SK-N-MC (cell line): ENCODE measurements around the gene RTN4RL1.
"Not testable (repeated sequence)": the region's sequence is repeated elsewhere in the genome, so short reads cannot be mapped to it uniquely, and the experiment has no call there.

ENCODE experiments used
- DNase-seq: peaks from one replicate; pipeline ENCODE4 v3.0.0-alpha.2; 2011; ENCODE audit warnings: low read depth, low spot score
- H3K27ac ChIP-seq: fragments of 200-600 bp; sonication (generic); 2 replicates; pipeline ENCODE4 v1.5.1; 2016; ENCODE audit warnings: mixed run types
- H3K36me3 ChIP-seq: fragments of 200-600 bp; sonication (generic); 2 replicates; pipeline ENCODE4 v1.6.1; 2017; ENCODE audit warnings: antibody characterized with exemption, low read length, mixed read lengths; ENCODE audit not compliant: insufficient read depth
- H3K4me3 ChIP-seq: fragments of 200-600 bp; sonication (generic); 2 replicates; pipeline ENCODE4 v1.5.1; 2016
- H3K9ac ChIP-seq: fragments of 200-600 bp; sonication (generic); 2 replicates; pipeline ENCODE4 v1.8.0; 2017; ENCODE audit warnings: mixed run types, mixed read lengths; ENCODE audit not compliant: insufficient read length
- H3K9me3 ChIP-seq: fragments of 200-600 bp; sonication (generic); 2 replicates; pipeline ENCODE4 v1.6.1; 2017; ENCODE audit warnings: low read depth, mild to moderate bottlenecking, antibody characterized with exemption, low read length, moderate library complexity, mixed read lengths
- EZH2 ChIP-seq: fragments of 200-600 bp; sonication (generic); IDR thresholded peaks from one replicate; pipeline ENCODE4 v1.6.1; 2017; ENCODE audit warnings: antibody characterized with exemption
- FOXP2 ChIP-seq: optimal IDR thresholded peaks from 2 replicates; pipeline ENCODE3; 2011; ENCODE audit warnings: mild to moderate bottlenecking, moderate library complexity; ENCODE audit not compliant: insufficient read depth; ENCODE audit errors: extremely low read length, control extremely low read depth
- POLR2AphosphoS5 ChIP-seq: IDR thresholded peaks from 2 replicates; pipeline ENCODE4 v1.6.1; 2012; ENCODE audit warnings: mild to moderate bottlenecking, low read depth, low read length, borderline replicate concordance

RTN4RL1 gene

DNA sequence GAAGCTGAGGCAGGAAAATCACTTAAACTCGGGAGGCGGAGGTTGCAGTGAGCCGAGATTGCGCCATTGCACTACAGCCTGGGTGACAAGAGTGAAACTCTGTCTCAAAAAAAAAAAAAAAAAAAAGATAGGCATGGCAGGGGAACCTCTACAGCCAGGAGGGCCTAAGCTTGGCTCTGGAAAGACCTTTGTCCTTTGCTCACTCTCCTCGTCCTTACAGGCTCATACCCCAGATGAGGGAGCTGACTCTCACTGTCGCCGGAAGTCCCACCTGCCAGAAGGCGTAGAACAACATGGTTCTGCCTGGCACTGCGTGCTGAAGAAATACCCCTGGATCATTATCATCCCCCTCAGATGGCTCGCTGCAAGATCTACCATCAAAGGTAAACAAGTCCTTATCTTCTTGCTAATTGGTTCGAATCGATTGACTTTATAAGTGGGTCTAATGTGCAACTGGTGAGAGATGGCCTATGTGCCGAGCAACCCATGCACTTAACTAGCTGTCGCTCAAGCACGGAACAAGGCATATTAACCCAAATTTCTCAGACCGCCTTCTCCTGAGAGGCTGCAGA, 29.7 kb downstream of the RTN4RL1 start:
- no peaks in the 10 kb centered on the region for H3K9me3 ChIP-seq
- H3K36me3 ChIP-seq, result no peaks in the 10 kb centered on the region
- no peak overlapping the region for H3K4me3 ChIP-seq
- TF ChIP-seq EZH2, result no peak
- no peak for TF ChIP-seq POLR2AphosphoS5
- no peak for TF ChIP-seq FOXP2
- DNase-seq, result no peak
- H3K27ac ChIP-seq, result 0 out of 2 replicates have a peak overlapping the region, but pooled peaks have one; percentile 31
- no peak overlapping the region for H3K9ac ChIP-seq

DNA sequence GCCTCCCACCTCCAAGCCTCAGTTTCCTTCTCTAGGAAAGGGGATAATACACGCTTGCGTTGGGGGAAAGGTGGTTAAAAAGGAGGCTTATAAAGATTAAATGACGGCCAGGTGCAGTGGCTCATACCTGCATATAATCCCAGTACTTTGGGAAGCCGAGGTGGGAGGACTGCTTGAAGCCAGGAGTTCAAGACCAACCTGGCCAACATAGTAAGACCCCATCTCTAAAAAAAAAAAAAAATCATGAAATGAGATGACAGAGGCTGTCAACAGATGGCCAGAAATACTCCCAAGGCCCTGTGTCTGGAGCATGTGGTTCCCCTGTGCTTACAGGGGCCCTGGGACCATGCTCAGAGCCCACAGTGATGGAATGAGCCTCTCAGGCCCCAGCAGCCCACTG, 30.4 kb downstream of the RTN4RL1 start:
- TF ChIP-seq FOXP2 (no peak), POLR2AphosphoS5 (no peak), EZH2 (no peak)
- DNase-seq, result no peak
- Histone ChIP-seq H3K36me3 (no peaks in the 10 kb centered on the region), H3K27ac (no peak overlapping the region), H3K9me3 (no peaks in the 10 kb centered on the region), H3K4me3 (no peak overlapping the region), H3K9ac (no peak overlapping the region)

DNA sequence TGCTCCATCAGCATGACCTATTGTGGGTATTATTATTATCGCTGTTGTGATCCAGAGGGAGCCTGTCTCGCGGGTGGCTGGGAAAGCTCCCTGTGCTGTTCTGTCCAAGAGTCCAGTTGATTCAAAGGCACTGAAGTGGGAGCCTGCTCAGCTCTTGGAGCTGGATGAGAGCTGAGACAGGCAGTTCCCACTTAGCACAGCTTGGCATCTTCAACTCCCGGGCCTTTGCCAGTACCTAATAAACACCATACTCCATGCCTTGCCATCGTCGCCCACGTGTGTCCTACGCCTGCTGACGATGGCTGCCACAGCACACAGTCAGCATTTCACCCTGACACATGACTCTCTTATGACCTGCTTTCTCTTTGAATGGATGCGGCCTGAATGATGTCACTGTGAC, 32.6 kb downstream of the RTN4RL1 start:
- TF ChIP-seq POLR2AphosphoS5, result no peak
- no peak for TF ChIP-seq EZH2
- no peak for TF ChIP-seq FOXP2
- Histone ChIP-seq H3K27ac (no peak overlapping the region), H3K4me3 (no peak overlapping the region), H3K36me3 (no peaks in the 10 kb centered on the region), H3K9me3 (no peaks in the 10 kb centered on the region), H3K9ac (no peak overlapping the region)
- no peak for DNase-seq

DNA sequence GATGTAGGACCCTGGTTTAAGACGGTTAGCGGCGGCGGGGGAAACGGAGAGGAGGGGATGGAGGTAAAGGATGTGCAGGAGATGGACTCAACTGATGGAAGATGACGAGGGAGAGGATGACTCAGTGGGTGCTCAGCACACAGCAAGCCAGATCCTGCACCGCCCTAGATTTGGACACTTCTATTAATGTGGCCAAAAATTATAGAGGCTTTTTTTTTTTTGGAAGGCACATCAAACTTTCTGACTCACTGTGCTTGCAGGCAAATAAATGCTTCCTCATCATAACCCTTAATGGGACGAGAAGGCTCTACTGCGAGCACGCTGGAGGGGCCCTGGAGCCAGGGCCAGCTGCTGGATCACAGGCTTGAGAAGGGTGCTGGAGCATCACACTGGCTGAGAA, 36.0 kb downstream of the RTN4RL1 start:
- Histone ChIP-seq H3K4me3 (no peak overlapping the region), H3K9ac (no peak overlapping the region), H3K9me3 (no peaks in the 10 kb centered on the region), H3K27ac (no peak overlapping the region), H3K36me3 (no peaks in the 10 kb centered on the region)
- no peak for DNase-seq
- no peak for TF ChIP-seq POLR2AphosphoS5
- TF ChIP-seq FOXP2, result no peak
- no peak for TF ChIP-seq EZH2

DNA sequence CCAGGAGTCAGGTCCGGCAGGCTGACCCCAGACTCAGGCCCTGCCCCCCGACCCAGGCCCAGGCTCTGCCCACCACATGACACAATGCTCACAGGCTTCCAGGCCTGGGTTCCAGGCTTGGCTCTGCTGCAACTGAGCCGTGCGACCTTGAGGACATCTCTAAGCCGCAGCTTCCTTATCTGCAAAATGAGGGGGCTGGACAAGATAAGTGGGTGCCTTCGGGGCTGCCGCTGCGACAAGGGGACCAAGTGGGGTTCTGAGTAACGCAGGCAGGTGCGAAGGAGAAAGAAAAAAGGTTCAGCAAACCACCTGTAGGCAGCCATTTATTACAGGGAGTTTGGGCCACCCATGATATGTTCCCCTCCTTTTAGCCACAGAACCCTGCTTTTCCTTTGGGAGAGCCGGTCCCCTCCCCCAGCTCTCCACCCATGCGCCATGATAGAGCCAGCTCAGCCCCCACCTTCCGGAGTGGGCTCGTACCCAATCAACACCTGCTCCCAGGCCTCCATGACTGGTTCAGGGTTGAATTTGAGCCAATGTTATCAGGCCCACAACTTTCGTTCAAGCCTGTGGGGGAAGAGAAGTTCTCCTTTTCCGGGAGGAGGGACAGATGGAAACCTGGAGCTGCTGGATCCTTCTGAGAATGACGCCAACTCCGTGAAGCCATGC, 38.2 kb downstream of the RTN4RL1 start:
- H3K4me3 ChIP-seq, result no peak overlapping the region
- no peak for DNase-seq
- TF ChIP-seq FOXP2 (no peak), POLR2AphosphoS5 (no peak), EZH2 (no peak)
- no peak overlapping the region for H3K27ac ChIP-seq
- no peak overlapping the region for H3K9ac ChIP-seq
- no peaks in the 10 kb centered on the region for H3K36me3 ChIP-seq
- H3K9me3 ChIP-seq, result no peaks in the 10 kb centered on the region

DNA sequence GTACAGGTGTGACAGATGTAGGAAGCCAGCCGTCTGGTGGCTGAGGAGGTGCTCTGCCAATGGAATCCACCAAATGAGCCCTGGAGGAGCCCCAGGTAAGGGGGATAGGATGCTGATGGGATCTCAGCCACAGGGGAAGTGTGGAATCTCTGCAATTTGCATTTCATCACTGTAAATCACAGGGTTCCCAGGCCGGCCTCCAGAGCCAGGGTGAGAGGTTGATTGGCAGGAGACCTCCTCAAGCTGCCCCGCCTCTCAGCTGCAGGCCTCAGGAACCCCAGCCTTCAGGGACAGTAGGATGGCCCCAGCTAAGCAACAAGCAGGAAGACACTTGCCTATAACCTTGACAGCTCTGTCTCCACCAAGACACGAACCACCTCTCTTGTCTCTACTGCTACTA, 39.4 kb downstream of the RTN4RL1 start:
- no peak overlapping the region for H3K4me3 ChIP-seq
- DNase-seq, result no peak
- H3K27ac ChIP-seq, result no peak overlapping the region
- H3K9ac ChIP-seq, result no peak overlapping the region
- no peaks in the 10 kb centered on the region for H3K9me3 ChIP-seq
- TF ChIP-seq EZH2 (no peak), POLR2AphosphoS5 (no peak), FOXP2 (no peak)
- H3K36me3 ChIP-seq, result no peaks in the 10 kb centered on the region

DNA sequence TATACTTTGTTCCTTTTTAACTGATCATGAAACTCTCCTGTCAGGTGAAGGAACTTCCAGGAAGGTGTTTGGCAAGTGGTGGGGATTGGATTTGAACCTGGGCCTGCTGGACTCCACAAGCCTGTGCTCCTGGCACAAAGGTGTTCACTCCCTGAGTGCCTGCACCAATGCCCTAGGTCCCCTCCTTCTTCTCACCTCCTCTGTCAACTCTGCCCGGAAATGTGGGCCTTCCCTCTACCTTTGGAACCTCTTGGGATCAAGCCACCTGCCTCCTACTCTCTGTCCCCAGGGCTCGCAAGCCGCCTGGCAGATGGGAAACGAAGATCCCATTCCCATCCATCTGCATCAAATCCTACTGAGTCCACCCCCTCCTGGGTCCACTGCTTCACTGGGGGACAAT, 40.0 kb downstream of the RTN4RL1 start:
- H3K9ac ChIP-seq, result no peak overlapping the region
- no peak for DNase-seq
- no peak overlapping the region for H3K27ac ChIP-seq
- no peaks in the 10 kb centered on the region for H3K9me3 ChIP-seq
- no peaks in the 10 kb centered on the region for H3K36me3 ChIP-seq
- TF ChIP-seq POLR2AphosphoS5, result no peak
- no peak for TF ChIP-seq EZH2
- TF ChIP-seq FOXP2, result no peak
- no peak overlapping the region for H3K4me3 ChIP-seq

DNA sequence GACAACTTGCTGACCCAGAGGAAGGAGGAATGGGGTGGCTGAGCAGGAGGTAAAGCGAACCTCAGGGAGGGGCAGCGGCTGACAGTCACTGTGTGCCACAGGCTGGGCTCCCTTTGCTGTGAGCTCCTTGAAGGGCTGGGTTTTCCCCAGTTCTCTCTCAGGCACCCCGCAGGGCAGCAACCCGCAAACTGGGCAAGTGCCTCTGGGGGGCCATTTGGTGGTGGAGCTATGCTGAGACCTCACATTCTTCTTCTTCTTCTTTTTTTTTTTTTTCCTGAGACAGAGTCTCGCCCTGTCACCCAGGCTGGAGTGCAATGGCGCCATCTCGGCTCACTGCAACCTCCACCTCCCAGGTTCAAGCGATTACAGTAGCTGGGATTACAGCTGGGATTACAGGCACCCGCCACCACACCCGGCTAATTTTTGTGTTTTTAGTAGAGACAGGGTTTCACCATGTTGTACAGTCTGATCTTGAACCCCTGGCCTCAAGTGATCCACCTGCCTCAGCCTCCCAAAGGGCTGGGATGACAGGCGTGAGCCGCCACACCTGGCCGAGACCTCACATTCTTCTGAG, 42.3 kb downstream of the RTN4RL1 start:
- not testable (repeated sequence) for DNase-seq, H3K36me3 ChIP-seq, H3K9me3 ChIP-seq, H3K27ac ChIP-seq, H3K9ac ChIP-seq, H3K4me3 ChIP-seq
